A673 (cell line): Measurements from ENCODE around the gene PPP6R2.

Source experiments
- CTCF ChIP-seq: fragments of 300-800, 200-600 bp; sonication (generic); conservative IDR thresholded peaks from 2 replicates; pipeline ENCODE4 v1.5.1; 2017; ENCODE audit warnings: low read depth, mild to moderate bottlenecking, antibody characterized with exemption, low read length, moderate library complexity, mixed read lengths
- EZH2 ChIP-seq: fragments of 200-600 bp; sonication (generic); IDR thresholded peaks from 2 replicates; pipeline ENCODE4 v1.6.1; 2017; ENCODE audit warnings: borderline replicate concordance, low read depth, mild to moderate bottlenecking, mixed read lengths, antibody characterized with exemption, low read length; ENCODE audit not compliant: poor library complexity, severe bottlenecking

- TF ChIP-seq CTCF (no peak), EZH2 (no peak)
These were observed 17.5 kb downstream of the PPP6R2 start for GRCh38 chr22:50360578-50360977.
